ENCODE data around the gene COL8A2.

The COL8A2 gene

DNA sequence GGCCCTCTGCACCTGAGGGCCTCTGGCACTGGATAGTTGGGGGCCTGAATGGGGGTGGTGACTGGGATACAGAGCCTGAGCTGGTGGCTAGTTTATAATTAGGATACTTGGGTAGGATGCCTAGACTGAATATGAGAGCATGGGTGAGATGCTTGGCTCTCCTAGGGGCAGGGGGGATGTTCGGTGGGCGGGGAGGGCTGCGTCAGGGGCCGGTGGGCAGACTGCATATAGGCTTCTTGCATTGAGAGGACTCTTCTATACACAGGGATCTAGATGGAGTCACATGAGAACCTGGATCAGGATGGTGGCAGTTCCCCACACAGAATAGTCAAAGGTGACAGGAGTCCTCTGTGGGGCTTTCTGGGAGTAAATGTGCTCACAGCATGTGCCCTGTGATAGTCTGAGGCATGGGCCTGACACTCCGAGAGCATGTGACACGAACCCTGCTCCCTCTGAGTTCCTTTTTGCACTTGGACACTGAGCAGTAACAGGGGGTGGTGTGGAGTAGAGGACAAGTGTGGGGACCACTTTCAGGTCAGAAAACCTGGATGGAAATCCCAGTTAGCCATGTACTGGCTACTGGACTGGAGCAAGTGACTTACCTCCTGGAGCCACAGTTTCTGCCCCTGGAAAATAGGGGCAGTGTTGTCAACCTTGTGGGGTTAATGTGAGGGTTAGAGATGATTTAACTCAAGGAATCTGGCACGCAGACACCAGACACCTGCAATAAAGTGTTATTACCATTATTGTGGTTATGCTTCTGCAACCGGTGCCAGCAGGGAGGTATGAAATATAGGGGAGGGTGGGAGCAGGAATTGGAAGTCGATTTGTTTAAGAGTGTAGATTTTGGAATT, 33.2 kb upstream of the COL8A2 start:
- Histone ChIP-seq H2AFZ (ENCODE audit: low read depth) (no peak overlapping the region), H3K4me1 (ENCODE audit: low read depth, poor library complexity, severe bottlenecking) (peaks cover 52% of the 10 kb centered on the region), H4K20me1 (ENCODE audit: insufficient read depth) (0 out of 2 replicates have a peak, but pooled peaks cover 3% of the 10 kb centered on the region), H3K4me3 (IDR thresholded peaks at IDR 0.05; ENCODE audit: insufficient read depth, low read depth, low read length) (peak overlapping the region; percentile 0), H3K36me3 (ENCODE audit: insufficient read depth) (no peaks in the 10 kb centered on the region), H3K79me2 (ENCODE audit: insufficient read depth, low read depth) (peaks cover 69% of the 10 kb centered on the region), H3K9ac (no peak overlapping the region; the same call in 1 of the 2 replicates), H3K27me3 (ENCODE audit: insufficient read depth, low read depth) (no peaks in the 10 kb centered on the region), H3K27ac (no peak overlapping the region), H3K4me2 (peak overlapping the region; percentile 64; the same call in 1 of the 2 replicates)
- TF ChIP-seq, protein P1, sequence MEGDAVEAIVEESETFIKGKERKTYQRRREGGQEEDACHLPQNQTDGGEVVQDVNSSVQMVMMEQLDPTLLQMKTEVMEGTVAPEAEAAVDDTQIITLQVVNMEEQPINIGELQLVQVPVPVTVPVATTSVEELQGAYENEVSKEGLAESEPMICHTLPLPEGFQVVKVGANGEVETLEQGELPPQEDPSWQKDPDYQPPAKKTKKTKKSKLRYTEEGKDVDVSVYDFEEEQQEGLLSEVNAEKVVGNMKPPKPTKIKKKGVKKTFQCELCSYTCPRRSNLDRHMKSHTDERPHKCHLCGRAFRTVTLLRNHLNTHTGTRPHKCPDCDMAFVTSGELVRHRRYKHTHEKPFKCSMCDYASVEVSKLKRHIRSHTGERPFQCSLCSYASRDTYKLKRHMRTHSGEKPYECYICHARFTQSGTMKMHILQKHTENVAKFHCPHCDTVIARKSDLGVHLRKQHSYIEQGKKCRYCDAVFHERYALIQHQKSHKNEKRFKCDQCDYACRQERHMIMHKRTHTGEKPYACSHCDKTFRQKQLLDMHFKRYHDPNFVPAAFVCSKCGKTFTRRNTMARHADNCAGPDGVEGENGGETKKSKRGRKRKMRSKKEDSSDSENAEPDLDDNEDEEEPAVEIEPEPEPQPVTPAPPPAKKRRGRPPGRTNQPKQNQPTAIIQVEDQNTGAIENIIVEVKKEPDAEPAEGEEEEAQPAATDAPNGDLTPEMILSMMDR (conservative IDR thresholded peaks at IDR 0.05; ENCODE audit: low read depth, low read length) = no peak

DNA sequence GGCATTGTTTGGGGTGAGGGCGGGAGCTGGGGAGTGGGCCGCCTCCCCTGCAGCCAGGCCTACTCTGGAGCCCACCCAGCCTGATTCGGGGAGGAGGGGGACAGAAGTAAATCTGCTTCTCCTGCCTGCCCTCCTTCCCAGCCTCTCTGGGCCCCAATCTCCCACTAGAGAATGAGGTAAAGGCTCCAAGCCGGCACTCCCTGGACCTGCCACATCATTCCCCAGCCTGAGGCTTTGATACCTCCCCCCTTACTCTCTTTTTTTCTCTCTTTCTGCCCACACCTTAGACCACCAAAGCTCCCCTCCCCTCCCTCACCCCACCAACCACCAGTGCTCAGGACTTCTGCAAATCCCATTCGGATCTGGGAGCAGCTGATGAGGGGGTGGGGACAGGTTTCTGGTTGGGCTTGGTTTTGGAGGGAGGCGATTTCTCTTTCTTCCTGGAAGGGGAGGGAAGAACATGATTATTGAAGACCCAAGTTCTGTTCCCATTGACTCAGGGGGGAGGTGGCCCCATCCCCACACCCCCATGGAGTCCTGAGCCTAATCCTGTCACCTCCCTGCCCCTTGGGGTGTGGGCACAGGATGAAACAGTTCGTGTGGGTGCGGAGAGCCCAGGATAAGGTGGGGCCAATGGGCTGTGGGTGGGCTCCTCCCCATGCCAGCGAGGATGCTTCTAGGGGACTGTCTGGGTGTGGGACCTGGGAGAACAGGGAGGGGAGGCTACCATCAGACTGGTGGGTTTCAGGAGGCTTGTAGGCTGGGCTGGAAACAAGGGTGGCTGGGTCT, 32.3 kb upstream of the COL8A2 start:
- Histone ChIP-seq H3K4me1 (ENCODE audit: low read depth, poor library complexity, severe bottlenecking) (peaks cover 53% of the 10 kb centered on the region), H2AFZ (ENCODE audit: low read depth) (peak overlapping the region; percentile 64; the same call in 1 of the 2 replicates), H3K27me3 (ENCODE audit: insufficient read depth, low read depth) (no peaks in the 10 kb centered on the region), H3K27ac (peak overlapping the region; percentile 81; the same call in 1 of the 2 replicates), H4K20me1 (ENCODE audit: insufficient read depth) (0 out of 2 replicates have a peak, but pooled peaks cover 3% of the 10 kb centered on the region), H3K79me2 (ENCODE audit: insufficient read depth, low read depth) (peaks cover 60% of the 10 kb centered on the region), H3K4me3 (IDR thresholded peaks at IDR 0.05; ENCODE audit: insufficient read depth, low read depth, low read length) (peak overlapping the region; percentile 8), H3K9ac (peak overlapping the region; percentile 95; the same call in 1 of the 2 replicates), H3K4me2 (peak overlapping the region; percentile 64), H3K36me3 (ENCODE audit: insufficient read depth) (no peaks in the 10 kb centered on the region)
- TF ChIP-seq, protein P1 (conservative IDR thresholded peaks at IDR 0.05; ENCODE audit: low read depth, low read length) = no peak

GRCh38 chr1:36156329-36157114, 31.5 kb upstream of the COL8A2 start:
- Histone ChIP-seq H3K4me3 (IDR thresholded peaks at IDR 0.05; ENCODE audit: insufficient read depth, low read depth, low read length) (peak overlapping the region; percentile 50), H3K9ac (peak overlapping the region; percentile 95), H3K79me2 (ENCODE audit: insufficient read depth, low read depth) (peaks cover 57% of the 10 kb centered on the region), H3K27me3 (ENCODE audit: insufficient read depth, low read depth) (no peaks in the 10 kb centered on the region), H3K27ac (peak overlapping the region; percentile 81), H3K4me2 (peak overlapping the region; percentile 64), H2AFZ (ENCODE audit: low read depth) (peak overlapping the region; percentile 64; the same call in 1 of the 2 replicates), H3K36me3 (ENCODE audit: insufficient read depth) (no peaks in the 10 kb centered on the region), H3K4me1 (ENCODE audit: low read depth, poor library complexity, severe bottlenecking) (peaks cover 60% of the 10 kb centered on the region), H4K20me1 (ENCODE audit: insufficient read depth) (0 out of 2 replicates have a peak, but pooled peaks cover 3% of the 10 kb centered on the region)
- TF ChIP-seq, protein P1 (conservative IDR thresholded peaks at IDR 0.05; ENCODE audit: low read depth, low read length) = no peak
